Upper lobe of left lung (tissue), 6 donors: ENCODE data around the gene STRADB. TPM values are rescaled to one million over a fixed set of nuclear protein-coding genes. Genes with fewer than 3 reads are reported as not detected.
A peak's percentile ranks its signal among the peaks of the same experiment; 100 is the strongest.

Source experiments
- ATAC-seq, 2 donors: fragments of 200-7000 bp; cut with Tn5 transposase; one replicate each; pipeline ENCODE4 v1.9.1; 2022; ENCODE audit warnings: mild to moderate bottlenecking in 2 of 2, moderate library complexity in 2 of 2; ENCODE audit not compliant: low FRiP score in 2 of 2
- DNase-seq, 2 donors: peaks; one replicate each; pipeline ENCODE4 v3.0.0-alpha.2; 2019 to 2020
- H3K27ac ChIP-seq, 4 donors: fragments of 200-600 bp; sonication (generic); one replicate each; pipeline ENCODE4 v1.5.1; 2016 to 2019
- H3K27me3 ChIP-seq, 4 donors: fragments of 200-600 bp; sonication (generic); one replicate each; pipeline ENCODE4 v1.5.1; 2017 to 2019
- H3K36me3 ChIP-seq, 4 donors: fragments of 200-600 bp; sonication (generic); one replicate each; pipeline ENCODE4 v1.5.1; 2016 to 2019
- H3K4me1 ChIP-seq, 4 donors: fragments of 200-600 bp; sonication (generic); one replicate each; pipeline ENCODE4 v1.5.1; 2018 to 2019
- H3K4me3 ChIP-seq, 4 donors: fragments of 200-600 bp; sonication (generic); one replicate each; pipeline ENCODE4 v1.5.1; 2017 to 2019; ENCODE audit warnings: mild to moderate bottlenecking in 2 of 4, moderate library complexity in 1 of 4
- H3K9me3 ChIP-seq, 4 donors: fragments of 200-600 bp; sonication (generic); one replicate each; pipeline ENCODE4 v1.5.1; 2018 to 2019
- CTCF ChIP-seq, 6 experiments: fragments of 450-650 bp in 4 of 6; fragments of 200-600 bp in 2 of 6; sonication (generic) in 2 of 6; IDR thresholded peaks; one replicate each; pipeline ENCODE4 v1.5.1; 2016 to 2019; ENCODE audit warnings: antibody characterized with exemption in 6 of 6
- EP300 ChIP-seq, 4 donors: sonication (generic); formaldehyde crosslinking; IDR thresholded peaks; one replicate each; pipeline ENCODE4 v1.5.1; 2017; ENCODE audit warnings: antibody characterized with exemption in 4 of 4, control low read depth in 2 of 4
- POLR2A ChIP-seq, 4 donors: fragments of 450-650 bp; IDR thresholded peaks; one replicate each; pipeline ENCODE4 v1.5.1; 2016 to 2017; ENCODE audit warnings: antibody characterized with exemption in 4 of 4, mild to moderate bottlenecking in 2 of 4
- POLR2AphosphoS5 ChIP-seq, 2 donors: sonication (generic); formaldehyde crosslinking; IDR thresholded peaks; one replicate each; pipeline ENCODE4 v1.5.1; 2017; ENCODE audit warnings: antibody characterized with exemption in 2 of 2
- WGBS, 2 donors: methylation state at CpG; one replicate each; pipeline ENCODE4 v1.1.5; 2017 to 2018; 5-methylcytosine and 5-hydroxymethylcytosine counted together
- total RNA-seq, 6 donors: library from RNA; depleted of rRNA in 4 of 6; stranded (reverse); fragments of >200 nt in 4 of 6; gene quantifications; one replicate each; pipeline versions ENCODE4 v1.1.0 to v1.2.1, GENCODE V29; 2016 to 2021
- donor health status: DM: no; HTN: no; CAD: no; lungs with moderate emphysema.
- donor health status: DM: no; HTN: yes; CAD: no; lungs with severe emphysema.

The STRADB gene
- total RNA-seq, 6 donors from 2014 or later: 6.8 to 36.2 (median 21.7) TPM

- DNase-seq (no peak), ATAC-seq (no peak)
- 69 to 85% methylated on average over 4 of the region's 4 CpGs for WGBS, 2 donors
- no peak overlapping the region for H3K27ac ChIP-seq
- H3K9me3 ChIP-seq: no peaks in the 10 kb centered on the region
- no peaks in the 10 kb centered on the region for H3K36me3 ChIP-seq
- H3K4me3 ChIP-seq: no peak overlapping the region
- peaks cover 38 to 60% (median 48%) of the 10 kb centered on the region in 4 donors for H3K4me1 ChIP-seq
- H3K27me3 ChIP-seq: no peaks in the 10 kb centered on the region
- TF ChIP-seq EP300 (IDR thresholded peaks at IDR 0.05) (no peak), POLR2AphosphoS5 (IDR thresholded peaks at IDR 0.05) (no peak), CTCF (IDR thresholded peaks at IDR 0.05) (no peak), POLR2A (IDR thresholded peaks at IDR 0.05) (no peak)
Observed at GRCh38 chr2:201448701-201449100, 2.8 kb upstream of the STRADB start.

- no peak for TF ChIP-seq EP300 (IDR thresholded peaks at IDR 0.05)
- no peak for TF ChIP-seq POLR2AphosphoS5 (IDR thresholded peaks at IDR 0.05)
- TF ChIP-seq CTCF (IDR thresholded peaks at IDR 0.05): no peak
- TF ChIP-seq POLR2A (IDR thresholded peaks at IDR 0.05): no peak
- Histone ChIP-seq H3K4me3 (peak overlapping the region; percentile 52 to 86 (median 78)), H3K36me3 (no peaks in the 10 kb centered on the region), H3K9me3 (no peaks in the 10 kb centered on the region), H3K4me1 (peaks cover 33 to 45% (median 38%) of the 10 kb centered on the region in 4 donors), H3K27me3 (no peaks in the 10 kb centered on the region), H3K27ac (peak overlapping the region; percentile 84 to 93 (median 90))
- WGBS, 2 donors: 0 to 1% methylated on average over 7 to 20 of the region's 20 CpGs
- no peak for DNase-seq
- peak; percentile 37 to 57 for ATAC-seq
Observed at GRCh38 chr2:201450954-201451291, 617 bp upstream of the STRADB start.

- ATAC-seq: peak in 1 of 2 donors; percentile 59
- H3K36me3 ChIP-seq: peaks cover 0 to 4% (median 0%) of the 10 kb centered on the region in 4 donors
- WGBS, 2 donors: 18 to 24% methylated on average over 24 to 33 of the region's 49 CpGs
- H3K4me3 ChIP-seq: peak overlapping the region; percentile 52 to 86 (median 78)
- H3K4me1 ChIP-seq: peaks cover 27 to 32% (median 29%) of the 10 kb centered on the region in 4 donors
- no peaks in the 10 kb centered on the region for H3K9me3 ChIP-seq
- peak in 1 of 2 donors; percentile 93 for DNase-seq
- no peaks in the 10 kb centered on the region for H3K27me3 ChIP-seq
- H3K27ac ChIP-seq: peak overlapping the region; percentile 84 to 93 (median 90)
- TF ChIP-seq EP300 (IDR thresholded peaks at IDR 0.05) (no peak), CTCF (IDR thresholded peaks at IDR 0.05) (peak in 1 of 6 experiments; percentile 4)
Observed at GRCh38 chr2:201452058-201452921, 750 bp downstream of the STRADB start.

- H3K9me3 ChIP-seq: no peaks in the 10 kb centered on the region
- H3K4me3 ChIP-seq: peak overlapping the region in 2 of 4 donors; percentile 81 to 86
- 81 to 83% methylated on average over 6 of the region's 6 CpGs for WGBS, 2 donors
Observed at GRCh38 chr2:201452922-201453643, 1.5 kb downstream of the STRADB start.

More at GRCh38 chr2:201452922-201453643, 1.5 kb downstream of the STRADB start:
- H3K36me3 ChIP-seq: peaks cover 0 to 4% (median 0%) of the 10 kb centered on the region in 4 donors
- H3K27ac ChIP-seq: no peak overlapping the region
- TF ChIP-seq EP300 (IDR thresholded peaks at IDR 0.05): no peak
- TF ChIP-seq CTCF (IDR thresholded peaks at IDR 0.05): no peak
- ATAC-seq (no peak), DNase-seq (no peak)
- peaks cover 20 to 30% (median 25%) of the 10 kb centered on the region in 4 donors for H3K4me1 ChIP-seq
- H3K27me3 ChIP-seq: no peaks in the 10 kb centered on the region
